Loucy (cell line): ENCODE measurements around the gene ATF1.

ENCODE experiments used
- H2AFZ ChIP-seq: fragments of 200-600 bp; sonication (generic); 2 replicates; pipeline ENCODE4 v1.6.0; 2016; ENCODE audit warnings: antibody characterized with exemption, mild to moderate bottlenecking, low read length, moderate library complexity
- H3F3A ChIP-seq: fragments of 200-600 bp; 2 replicates; pipeline ENCODE4 v1.6.0; 2016; ENCODE audit warnings: antibody characterized with exemption, low read depth, mild to moderate bottlenecking
- H3K27me3 ChIP-seq: fragments of 200-600 bp; sonication (generic); 2 replicates; pipeline ENCODE4 v1.6.1; 2014; ENCODE audit warnings: low read length, mild to moderate bottlenecking; ENCODE audit not compliant: insufficient read depth, poor library complexity, severe bottlenecking
- H3K36me3 ChIP-seq: fragments of 200-600 bp; sonication (generic); 2 replicates; pipeline ENCODE4 v1.6.1; 2016; ENCODE audit warnings: low read length; ENCODE audit not compliant: insufficient read depth
- H3K4me1 ChIP-seq: fragments of 200-600 bp; sonication (generic); 2 replicates; pipeline ENCODE4 v1.5.1; 2014; ENCODE audit warnings: low read length, mild to moderate bottlenecking; ENCODE audit not compliant: insufficient read depth, poor library complexity, severe bottlenecking
- H3K4me2 ChIP-seq: fragments of 200-600 bp; sonication (generic); 2 replicates; pipeline ENCODE4 v1.6.0; 2014; ENCODE audit warnings: antibody characterized with exemption, low read length, low read depth, mild to moderate bottlenecking; ENCODE audit not compliant: poor library complexity, severe bottlenecking
- H3K4me3 ChIP-seq: fragments of 200-600 bp; sonication (generic); 2 replicates; pipeline ENCODE4 v1.5.1; 2014; ENCODE audit warnings: low read length, mild to moderate bottlenecking, mixed read lengths; ENCODE audit not compliant: poor library complexity, severe bottlenecking
- H3K79me2 ChIP-seq: fragments of 200-600 bp; sonication (generic); 2 replicates; pipeline ENCODE4 v1.6.1; 2014; ENCODE audit warnings: low read length; ENCODE audit not compliant: insufficient read depth
- H3K9ac ChIP-seq: fragments of 200-600 bp; sonication (generic); 2 replicates; pipeline ENCODE4 v1.6.0; 2014; ENCODE audit warnings: mild to moderate bottlenecking, low read depth, low read length, moderate library complexity; ENCODE audit not compliant: poor library complexity, severe bottlenecking
- H3K9me2 ChIP-seq: fragments of 200-600 bp; sonication (generic); replicated peaks from 2 replicates; pipeline ENCODE4 v1.6.1; 2016; ENCODE audit warnings: low read depth, low read length, mixed read lengths
- H3K9me3 ChIP-seq: fragments of 200-600 bp; sonication (generic); 2 replicates; pipeline ENCODE4 v1.6.1; 2014; ENCODE audit warnings: mild to moderate bottlenecking, antibody characterized with exemption, low read length, low read depth; ENCODE audit not compliant: insufficient read depth
- H4K20me1 ChIP-seq: fragments of 200-600 bp; sonication (generic); 2 replicates; pipeline ENCODE4 v1.6.0; 2014; ENCODE audit warnings: antibody characterized with exemption, low read length, mild to moderate bottlenecking; ENCODE audit not compliant: insufficient read depth, poor library complexity, severe bottlenecking
- EZH2phosphoT487 ChIP-seq: fragments of 200-600 bp; IDR thresholded peaks from 2 replicates; pipeline ENCODE4 v1.6.1; 2018; ENCODE audit warnings: antibody characterized with exemption, mild to moderate bottlenecking, moderate library complexity, borderline replicate concordance
- TF ChIP-seq, protein P1 (sequence below): fragments of 200-600 bp; sonication (generic); conservative IDR thresholded peaks from 2 replicates; pipeline ENCODE4 v1.5.1; 2014; ENCODE audit warnings: mild to moderate bottlenecking, antibody characterized with exemption, low read length

The ATF1 gene

DNA sequence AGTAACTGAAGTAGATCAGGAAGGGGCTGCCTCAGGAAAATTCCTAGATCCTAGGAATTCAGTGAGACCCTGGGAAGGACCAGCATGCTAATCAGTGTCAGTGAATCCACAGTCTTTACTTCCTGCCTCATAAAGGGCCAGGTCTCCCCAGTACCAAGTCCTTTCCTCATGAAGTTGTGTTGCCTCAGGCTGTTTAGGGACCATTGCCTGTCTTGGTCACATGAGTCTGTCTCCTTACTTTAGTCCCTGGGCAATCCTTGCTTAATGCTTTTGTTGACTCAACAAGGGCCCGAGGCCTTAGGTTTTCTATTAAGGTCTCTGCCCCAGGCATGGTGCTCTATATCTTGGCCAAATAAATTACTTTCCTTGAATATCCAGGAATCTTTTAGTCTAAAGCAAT is 16.1 kb upstream of the ATF1 start:
- Histone ChIP-seq H3K79me2 (no peaks in the 10 kb centered on the region), H3K9me2 (no peaks in the 10 kb centered on the region), H2AFZ (no peak overlapping the region), H3K9ac (no peak overlapping the region), H3F3A (no peaks in the 10 kb centered on the region), H3K4me1 (no peaks in the 10 kb centered on the region), H3K4me3 (no peak overlapping the region), H3K9me3 (no peaks in the 10 kb centered on the region), H4K20me1 (no peaks in the 10 kb centered on the region), H3K36me3 (peaks cover 38% of the 10 kb centered on the region; the same call in 1 of the 2 replicates), H3K4me2 (no peak overlapping the region), H3K27me3 (no peaks in the 10 kb centered on the region)
- TF ChIP-seq, protein P1, sequence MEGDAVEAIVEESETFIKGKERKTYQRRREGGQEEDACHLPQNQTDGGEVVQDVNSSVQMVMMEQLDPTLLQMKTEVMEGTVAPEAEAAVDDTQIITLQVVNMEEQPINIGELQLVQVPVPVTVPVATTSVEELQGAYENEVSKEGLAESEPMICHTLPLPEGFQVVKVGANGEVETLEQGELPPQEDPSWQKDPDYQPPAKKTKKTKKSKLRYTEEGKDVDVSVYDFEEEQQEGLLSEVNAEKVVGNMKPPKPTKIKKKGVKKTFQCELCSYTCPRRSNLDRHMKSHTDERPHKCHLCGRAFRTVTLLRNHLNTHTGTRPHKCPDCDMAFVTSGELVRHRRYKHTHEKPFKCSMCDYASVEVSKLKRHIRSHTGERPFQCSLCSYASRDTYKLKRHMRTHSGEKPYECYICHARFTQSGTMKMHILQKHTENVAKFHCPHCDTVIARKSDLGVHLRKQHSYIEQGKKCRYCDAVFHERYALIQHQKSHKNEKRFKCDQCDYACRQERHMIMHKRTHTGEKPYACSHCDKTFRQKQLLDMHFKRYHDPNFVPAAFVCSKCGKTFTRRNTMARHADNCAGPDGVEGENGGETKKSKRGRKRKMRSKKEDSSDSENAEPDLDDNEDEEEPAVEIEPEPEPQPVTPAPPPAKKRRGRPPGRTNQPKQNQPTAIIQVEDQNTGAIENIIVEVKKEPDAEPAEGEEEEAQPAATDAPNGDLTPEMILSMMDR: no peak
- no peak for TF ChIP-seq EZH2phosphoT487

DNA sequence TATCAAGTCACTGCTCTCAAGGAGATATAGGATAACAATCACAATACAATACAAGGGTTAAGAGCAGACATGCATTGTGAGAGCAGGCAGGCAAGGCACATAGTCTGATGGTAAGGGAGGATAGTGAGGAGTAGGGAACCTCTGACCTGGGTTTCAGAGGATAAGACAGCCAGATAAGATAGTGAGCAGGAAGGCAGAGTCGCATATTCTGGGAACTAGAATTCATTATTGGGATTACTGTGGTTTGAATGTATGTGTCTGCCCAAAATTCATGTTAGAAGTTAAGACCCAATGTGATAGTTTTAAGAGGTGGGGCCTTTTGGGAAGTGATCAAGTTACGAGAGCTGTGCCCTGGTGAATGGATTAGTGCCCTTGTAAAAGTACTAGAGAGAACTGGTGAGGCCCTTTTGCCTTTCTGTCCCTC is 14.4 kb upstream of the ATF1 start:
- H3K4me1 ChIP-seq: no peaks in the 10 kb centered on the region

DNA sequence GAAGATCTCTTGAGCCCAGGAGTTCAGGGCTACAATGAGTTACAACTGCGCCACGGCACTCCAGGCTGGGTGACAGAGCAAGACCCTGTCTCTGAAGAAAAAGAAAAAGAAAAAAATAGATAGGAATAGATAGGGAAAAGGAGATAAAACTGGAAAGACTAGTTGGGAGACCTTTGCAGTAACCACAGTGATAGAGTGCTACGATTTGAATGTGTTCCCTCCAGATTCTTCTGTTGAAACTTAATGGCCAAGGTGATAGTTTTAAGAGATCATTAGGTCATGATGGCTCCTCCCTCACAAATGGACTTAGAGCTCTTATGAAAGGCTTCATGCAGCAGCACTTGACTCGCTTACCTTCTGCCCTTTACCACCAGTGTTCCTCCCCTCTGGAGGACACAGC is 13.5 kb upstream of the ATF1 start:
- no peaks in the 10 kb centered on the region for H3K27me3 ChIP-seq
- H3K9ac ChIP-seq: no peak overlapping the region
- TF ChIP-seq, protein P1: no peak
- no peak for TF ChIP-seq EZH2phosphoT487
- no peak overlapping the region for H3K4me3 ChIP-seq
- H3K4me1 ChIP-seq: no peaks in the 10 kb centered on the region
- H3K79me2 ChIP-seq: no peaks in the 10 kb centered on the region
- H3F3A ChIP-seq: no peaks in the 10 kb centered on the region
- H3K9me2 ChIP-seq: no peaks in the 10 kb centered on the region
- H3K4me2 ChIP-seq: no peak overlapping the region
- H4K20me1 ChIP-seq: no peaks in the 10 kb centered on the region
- H3K9me3 ChIP-seq: no peaks in the 10 kb centered on the region
- H2AFZ ChIP-seq: no peak overlapping the region
- H3K36me3 ChIP-seq: peaks cover 18% of the 10 kb centered on the region; the same call in 1 of the 2 replicates

More for the DNA sequence above, 14.4 kb upstream of the ATF1 start:
- Histone ChIP-seq H3K9me3 (no peaks in the 10 kb centered on the region), H2AFZ (no peak overlapping the region), H3K9ac (no peak overlapping the region), H3K4me2 (no peak overlapping the region), H3K9me2 (no peaks in the 10 kb centered on the region), H3K79me2 (no peaks in the 10 kb centered on the region), H3K4me3 (no peak overlapping the region), H3F3A (no peaks in the 10 kb centered on the region), H3K36me3 (peaks cover 27% of the 10 kb centered on the region; the same call in 1 of the 2 replicates), H4K20me1 (no peaks in the 10 kb centered on the region), H3K27me3 (no peaks in the 10 kb centered on the region)
- TF ChIP-seq EZH2phosphoT487: no peak
- TF ChIP-seq, protein P1: no peak
